ENCODE results near the gene LSAMP. TPM values are rescaled to one million over a fixed set of nuclear protein-coding genes. Genes with fewer than 3 reads are reported as not detected.

LSAMP gene
- total RNA-seq, 1 experiment from 2014 or later, result 10.1 TPM

- CTCF ChIA-PET, result no interaction called here
- Histone ChIP-seq H3K9me3 (ENCODE audit: low read depth, low read length, poor library complexity, severe bottlenecking) (no peaks in the 10 kb centered on the region), H3K27ac (ENCODE audit: low read depth, low read length, poor library complexity, severe bottlenecking) (no peak overlapping the region), H3K4me1 (ENCODE audit: insufficient read depth, low read length, poor library complexity, severe bottlenecking) (no peaks in the 10 kb centered on the region), H3K4me3 (ENCODE audit: low read depth, low read length, poor library complexity, severe bottlenecking) (no peak overlapping the region), H3K27me3 (replicated peaks; ENCODE audit: insufficient read depth, low read depth, low read length, poor library complexity) (no peaks in the 10 kb centered on the region), H3K36me3 (ENCODE audit: insufficient read depth, low read length, poor library complexity, severe bottlenecking) (no peaks in the 10 kb centered on the region)
- intact Hi-C loops (cut with micrococcal nuclease; ENCODE audit: unreplicated experiment), result no loop called here
- DNase-seq (ENCODE audit: low spot score), result no peak
- no TSS peak for BruUV-seq (replicated peaks)
- TF ChIP-seq CTCF (conservative IDR thresholded peaks at IDR 0.05; ENCODE audit: low read depth, low read length) (no peak), EZH2 (IDR thresholded peaks at IDR 0.05; ENCODE audit: borderline replicate concordance, low read depth, low read length, poor library complexity, severe bottlenecking) (no peak)
- POLR2A ChIA-PET (ENCODE audit: low non-redundant PET), result no interaction called here
These were observed 315.9 kb downstream of the LSAMP start for GRCh38 chr3:116129187-116129946.

GRCh38 chr3:116127464-116127863 lies 317.8 kb downstream of the LSAMP start:
- Histone ChIP-seq H3K27me3 (replicated peaks; ENCODE audit: insufficient read depth, low read depth, low read length, poor library complexity) (no peaks in the 10 kb centered on the region), H3K9me3 (ENCODE audit: low read depth, low read length, poor library complexity, severe bottlenecking) (no peaks in the 10 kb centered on the region), H3K36me3 (ENCODE audit: insufficient read depth, low read length, poor library complexity, severe bottlenecking) (no peaks in the 10 kb centered on the region), H3K27ac (ENCODE audit: low read depth, low read length, poor library complexity, severe bottlenecking) (no peak overlapping the region), H3K4me3 (ENCODE audit: low read depth, low read length, poor library complexity, severe bottlenecking) (no peak overlapping the region), H3K4me1 (ENCODE audit: insufficient read depth, low read length, poor library complexity, severe bottlenecking) (no peaks in the 10 kb centered on the region)
- POLR2A ChIA-PET (ENCODE audit: low non-redundant PET), result no interaction called here
- intact Hi-C loops (cut with micrococcal nuclease; ENCODE audit: unreplicated experiment), result no loop called here
- CTCF ChIA-PET, result no interaction called here
- no peak for TF ChIP-seq EZH2 (IDR thresholded peaks at IDR 0.05; ENCODE audit: borderline replicate concordance, low read depth, low read length, poor library complexity, severe bottlenecking)
- TF ChIP-seq CTCF (conservative IDR thresholded peaks at IDR 0.05; ENCODE audit: low read depth, low read length), result no peak
- BruUV-seq (replicated peaks), result no TSS peak
- DNase-seq (ENCODE audit: low spot score), result no peak

GRCh38 chr3:116124166-116124565 lies 321.1 kb downstream of the LSAMP start:
- no TSS peak for BruUV-seq (replicated peaks)
- ChIA-PET CTCF (no interaction called here), POLR2A (ENCODE audit: low non-redundant PET) (no interaction called here)
- Histone ChIP-seq H3K4me1 (ENCODE audit: insufficient read depth, low read length, poor library complexity, severe bottlenecking) (no peaks in the 10 kb centered on the region), H3K27me3 (replicated peaks; ENCODE audit: insufficient read depth, low read depth, low read length, poor library complexity) (no peaks in the 10 kb centered on the region), H3K36me3 (ENCODE audit: insufficient read depth, low read length, poor library complexity, severe bottlenecking) (no peaks in the 10 kb centered on the region), H3K9me3 (ENCODE audit: low read depth, low read length, poor library complexity, severe bottlenecking) (no peaks in the 10 kb centered on the region), H3K27ac (ENCODE audit: low read depth, low read length, poor library complexity, severe bottlenecking) (no peak overlapping the region), H3K4me3 (ENCODE audit: low read depth, low read length, poor library complexity, severe bottlenecking) (no peak overlapping the region)
- no peak for TF ChIP-seq EZH2 (IDR thresholded peaks at IDR 0.05; ENCODE audit: borderline replicate concordance, low read depth, low read length, poor library complexity, severe bottlenecking)
- TF ChIP-seq CTCF (conservative IDR thresholded peaks at IDR 0.05; ENCODE audit: low read depth, low read length), result no peak
- intact Hi-C loops (cut with micrococcal nuclease; ENCODE audit: unreplicated experiment), result no loop called here
- DNase-seq (ENCODE audit: low spot score), result no peak

All from A673 (cell line).